Measurements from ENCODE around the gene ARHGAP15. TPM values are rescaled to one million over a fixed set of nuclear protein-coding genes. Genes with fewer than 3 reads are reported as not detected.

The ARHGAP15 gene
- total RNA-seq, 2 experiments from 2014 or later, result 71.3 to 72.8 TPM

GRCh38 chr2:143708682-143709081, 579.5 kb downstream of the ARHGAP15 start:
- Mint-ChIP-seq H3K4me3 (no peak overlapping the region), H3K27ac (no peak overlapping the region), H3K9me3 (peaks cover 27% of the 10 kb centered on the region), H3K27me3 (no peaks in the 10 kb centered on the region), H3K4me1 (ENCODE audit: low read depth) (peaks cover 17% of the 10 kb centered on the region), H3K36me3 (ENCODE audit: low read depth) (peaks cover 81% of the 10 kb centered on the region)
- POLR2A ChIA-PET, result no interaction called here
- ATAC-seq (no peak), DNase-seq (no peak)
- CTCF ChIA-PET, result interaction anchor here (2.0 kb wide), 1 partner anchor 9 kb away, joined by 5 read pairs; no protein-coding TSS in a partner anchor
- TF ChIP-seq, protein P1, sequence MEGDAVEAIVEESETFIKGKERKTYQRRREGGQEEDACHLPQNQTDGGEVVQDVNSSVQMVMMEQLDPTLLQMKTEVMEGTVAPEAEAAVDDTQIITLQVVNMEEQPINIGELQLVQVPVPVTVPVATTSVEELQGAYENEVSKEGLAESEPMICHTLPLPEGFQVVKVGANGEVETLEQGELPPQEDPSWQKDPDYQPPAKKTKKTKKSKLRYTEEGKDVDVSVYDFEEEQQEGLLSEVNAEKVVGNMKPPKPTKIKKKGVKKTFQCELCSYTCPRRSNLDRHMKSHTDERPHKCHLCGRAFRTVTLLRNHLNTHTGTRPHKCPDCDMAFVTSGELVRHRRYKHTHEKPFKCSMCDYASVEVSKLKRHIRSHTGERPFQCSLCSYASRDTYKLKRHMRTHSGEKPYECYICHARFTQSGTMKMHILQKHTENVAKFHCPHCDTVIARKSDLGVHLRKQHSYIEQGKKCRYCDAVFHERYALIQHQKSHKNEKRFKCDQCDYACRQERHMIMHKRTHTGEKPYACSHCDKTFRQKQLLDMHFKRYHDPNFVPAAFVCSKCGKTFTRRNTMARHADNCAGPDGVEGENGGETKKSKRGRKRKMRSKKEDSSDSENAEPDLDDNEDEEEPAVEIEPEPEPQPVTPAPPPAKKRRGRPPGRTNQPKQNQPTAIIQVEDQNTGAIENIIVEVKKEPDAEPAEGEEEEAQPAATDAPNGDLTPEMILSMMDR (IDR thresholded peaks at IDR 0.05), result no peak
- intact Hi-C loops (cut with micrococcal nuclease), result no loop called here

DNA sequence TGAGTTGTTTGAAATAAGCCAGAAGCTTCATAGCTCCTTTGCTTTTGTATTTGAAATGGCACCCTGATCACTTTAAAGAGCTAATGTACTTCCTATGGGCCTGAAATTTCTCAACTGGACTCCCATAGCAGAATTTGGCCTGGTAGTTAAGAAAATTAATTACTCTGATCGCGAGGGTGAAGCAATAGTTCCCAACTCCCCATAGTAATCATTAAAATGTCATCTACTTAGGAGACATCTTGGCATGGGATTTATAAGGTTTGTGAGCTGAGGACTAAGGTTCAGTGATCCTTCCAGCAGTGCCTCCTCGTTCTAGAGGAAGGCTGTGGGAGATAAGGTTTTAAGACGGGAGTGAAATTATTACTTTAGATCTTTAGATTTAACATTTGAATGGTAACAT, 581.0 kb downstream of the ARHGAP15 start:
- ATAC-seq, result no peak
- Mint-ChIP-seq H3K9me3 (peaks cover 27% of the 10 kb centered on the region), H3K36me3 (ENCODE audit: low read depth) (peaks cover 72% of the 10 kb centered on the region), H3K4me3 (no peak overlapping the region), H3K27me3 (no peaks in the 10 kb centered on the region), H3K4me1 (ENCODE audit: low read depth) (peaks cover 4% of the 10 kb centered on the region), H3K27ac (no peak overlapping the region)
- intact Hi-C loops (cut with micrococcal nuclease), result no loop called here
- ChIA-PET POLR2A (no interaction called here), CTCF (interaction anchor here (1.2 to 2.0 kb wide), 2 partner anchors 8 to 21 kb away, joined by 3 to 5 read pairs; no protein-coding TSS in a partner anchor)
- no peak for DNase-seq
- TF ChIP-seq, protein P1 (IDR thresholded peaks at IDR 0.05), result no peak

DNA sequence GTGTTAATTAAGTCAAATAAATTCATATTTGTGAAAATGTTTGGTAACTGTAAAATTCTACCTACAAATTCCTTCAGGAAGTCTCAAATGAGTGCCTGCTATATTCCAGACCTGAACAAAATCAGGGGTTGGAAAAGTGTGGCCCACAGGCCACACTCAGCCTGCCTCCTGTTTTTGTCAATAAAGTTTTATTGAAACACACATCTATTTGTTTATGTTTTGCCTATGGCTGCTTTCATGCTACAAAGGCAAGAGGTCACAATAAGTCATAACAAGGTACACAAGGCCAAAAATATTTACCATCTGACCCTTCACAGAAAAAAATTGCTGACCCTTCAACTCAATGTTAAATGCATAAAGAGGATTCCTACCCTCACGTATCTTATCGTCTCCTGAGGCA, 581.7 kb downstream of the ARHGAP15 start:
- Mint-ChIP-seq H3K27me3 (no peaks in the 10 kb centered on the region), H3K9me3 (peaks cover 27% of the 10 kb centered on the region), H3K4me1 (ENCODE audit: low read depth) (peaks cover 3% of the 10 kb centered on the region), H3K4me3 (no peak overlapping the region), H3K36me3 (ENCODE audit: low read depth) (peaks cover 67% of the 10 kb centered on the region), H3K27ac (no peak overlapping the region)
- ATAC-seq, result no peak
- intact Hi-C loops (cut with micrococcal nuclease), result no loop called here
- ChIA-PET POLR2A (no interaction called here), CTCF (no interaction called here)
- TF ChIP-seq, protein P1 (IDR thresholded peaks at IDR 0.05), result no peak
- DNase-seq, result no peak

GRCh38 chr2:143716522-143716921, 587.3 kb downstream of the ARHGAP15 start:
- ATAC-seq (no peak), DNase-seq (no peak)
- CTCF ChIA-PET, result no interaction called here
- Mint-ChIP-seq H3K27ac (no peak overlapping the region), H3K4me3 (no peak overlapping the region), H3K36me3 (ENCODE audit: low read depth) (peaks cover 34% of the 10 kb centered on the region), H3K9me3 (peaks cover 10% of the 10 kb centered on the region), H3K4me1 (ENCODE audit: low read depth) (peaks cover 16% of the 10 kb centered on the region), H3K27me3 (no peaks in the 10 kb centered on the region)
- intact Hi-C loops (cut with micrococcal nuclease), result no loop called here
- TF ChIP-seq, protein P1 (IDR thresholded peaks at IDR 0.05), result no peak
- POLR2A ChIA-PET, result no interaction called here

GRCh38 chr2:143717053-143717452, 587.8 kb downstream of the ARHGAP15 start:
- H3K27me3 Mint-ChIP-seq, result no peaks in the 10 kb centered on the region
- TF ChIP-seq, protein P1 (IDR thresholded peaks at IDR 0.05), result no peak
- CTCF ChIA-PET, result interaction anchor here (2.1 kb wide), 1 partner anchor 8 kb away, joined by 5 read pairs; no protein-coding TSS in a partner anchor
- H3K36me3 Mint-ChIP-seq (ENCODE audit: low read depth), result peaks cover 30% of the 10 kb centered on the region
- H3K4me3 Mint-ChIP-seq, result no peak overlapping the region
- H3K4me1 Mint-ChIP-seq (ENCODE audit: low read depth), result peaks cover 16% of the 10 kb centered on the region
- H3K9me3 Mint-ChIP-seq, result peaks cover 7% of the 10 kb centered on the region
- ATAC-seq, result no peak
- intact Hi-C loops (cut with micrococcal nuclease), result no loop called here
- no peak for DNase-seq
- POLR2A ChIA-PET, result no interaction called here
- no peak overlapping the region for H3K27ac Mint-ChIP-seq
